ENCODE measurements around the gene APOBEC3A.

The APOBEC3A gene

GRCh38 chr22:38930512-38930911 is 26.9 kb upstream of the APOBEC3A start:
- Histone ChIP-seq H3K9me3 (no peaks in the 10 kb centered on the region), H3K27ac (no peak overlapping the region)
- no peak for TF ChIP-seq CTCF (IDR thresholded peaks at IDR 0.05)

GRCh38 chr22:38935023-38935422 is 22.4 kb upstream of the APOBEC3A start:
- H3K36me3 ChIP-seq: no peaks in the 10 kb centered on the region
- TF ChIP-seq CTCF (IDR thresholded peaks at IDR 0.05): no peak
- H3K4me3 ChIP-seq (ENCODE audit: low read depth in 1 of 2, low read length in 1 of 2): no peak overlapping the region
- H3K4me1 ChIP-seq (ENCODE audit: control insufficient read depth in 1 of 2, insufficient read depth in 1 of 2, low read depth in 1 of 2, low read length in 1 of 2): no peaks in the 10 kb centered on the region
- H3K27me3 ChIP-seq: peaks cover 39% of the 10 kb centered on the region
- H3K9me3 ChIP-seq: no peaks in the 10 kb centered on the region
- no peak overlapping the region for H3K27ac ChIP-seq

More at GRCh38 chr22:38930512-38930911, 26.9 kb upstream of the APOBEC3A start:
- Histone ChIP-seq H3K36me3 (no peaks in the 10 kb centered on the region), H3K4me3 (ENCODE audit: low read depth in 1 of 2, low read length in 1 of 2) (no peak overlapping the region), H3K4me1 (ENCODE audit: control insufficient read depth in 1 of 2, insufficient read depth in 1 of 2, low read depth in 1 of 2, low read length in 1 of 2) (peaks cover 6 to 12% of the 10 kb centered on the region in 2 experiments), H3K27me3 (peaks cover 50% of the 10 kb centered on the region)

GRCh38 chr22:38935616-38936015 is 21.8 kb upstream of the APOBEC3A start:
- Histone ChIP-seq H3K27me3 (peaks cover 39% of the 10 kb centered on the region), H3K4me3 (ENCODE audit: low read depth in 1 of 2, low read length in 1 of 2) (no peak overlapping the region), H3K4me1 (ENCODE audit: control insufficient read depth in 1 of 2, insufficient read depth in 1 of 2, low read depth in 1 of 2, low read length in 1 of 2) (peaks cover 2% of the 10 kb centered on the region in 2 experiments), H3K9me3 (no peaks in the 10 kb centered on the region), H3K27ac (no peak overlapping the region), H3K36me3 (no peaks in the 10 kb centered on the region)
- no peak for TF ChIP-seq CTCF (IDR thresholded peaks at IDR 0.05)

GRCh38 chr22:38936562-38936961 is 20.8 kb upstream of the APOBEC3A start:
- no peak for TF ChIP-seq CTCF (IDR thresholded peaks at IDR 0.05)
- H3K27ac ChIP-seq: no peak overlapping the region
- H3K36me3 ChIP-seq: no peaks in the 10 kb centered on the region
- H3K4me1 ChIP-seq (ENCODE audit: control insufficient read depth in 1 of 2, insufficient read depth in 1 of 2, low read depth in 1 of 2, low read length in 1 of 2): peaks cover 11 to 12% of the 10 kb centered on the region in 2 experiments
- H3K27me3 ChIP-seq: peaks cover 39% of the 10 kb centered on the region
- no peaks in the 10 kb centered on the region for H3K9me3 ChIP-seq
- H3K4me3 ChIP-seq (ENCODE audit: low read depth in 1 of 2, low read length in 1 of 2): no peak overlapping the region

GRCh38 chr22:38937036-38937435 is 20.4 kb upstream of the APOBEC3A start:
- H3K27ac ChIP-seq: no peak overlapping the region
- H3K9me3 ChIP-seq: no peaks in the 10 kb centered on the region
- no peaks in the 10 kb centered on the region for H3K36me3 ChIP-seq
- H3K27me3 ChIP-seq: peaks cover 39% of the 10 kb centered on the region
- no peak for TF ChIP-seq CTCF (IDR thresholded peaks at IDR 0.05)
- H3K4me1 ChIP-seq (ENCODE audit: control insufficient read depth in 1 of 2, insufficient read depth in 1 of 2, low read depth in 1 of 2, low read length in 1 of 2): peaks cover 16% of the 10 kb centered on the region in 2 experiments
- no peak overlapping the region for H3K4me3 ChIP-seq (ENCODE audit: low read depth in 1 of 2, low read length in 1 of 2)

GRCh38 chr22:38937541-38937940 is 19.9 kb upstream of the APOBEC3A start:
- no peak overlapping the region for H3K4me3 ChIP-seq (ENCODE audit: low read depth in 1 of 2, low read length in 1 of 2)
- H3K27ac ChIP-seq: no peak overlapping the region
- no peaks in the 10 kb centered on the region for H3K9me3 ChIP-seq
- no peak for TF ChIP-seq CTCF (IDR thresholded peaks at IDR 0.05)
- peaks cover 39% of the 10 kb centered on the region for H3K27me3 ChIP-seq
- H3K36me3 ChIP-seq: no peaks in the 10 kb centered on the region
- peaks cover 21 to 22% of the 10 kb centered on the region in 2 experiments for H3K4me1 ChIP-seq (ENCODE audit: control insufficient read depth in 1 of 2, insufficient read depth in 1 of 2, low read depth in 1 of 2, low read length in 1 of 2)

Measured in neutrophil (primary cell).